Activated CD4-positive, alpha-beta memory T cell treated with anti-CD3 and anti-CD28 coated beads for 36 hours (primary cell): ENCODE data around the gene ATP2B2. TPM values are rescaled to one million over a fixed set of nuclear protein-coding genes. Genes with fewer than 3 reads are reported as not detected.

Experiments
- CTCF ChIA-PET: fragments of 350-600 bp; sonication (Branson Sonifier 250); formaldehyde crosslinking; loops from one replicate; lab custom pipeline; 2021; ENCODE audit warnings: antibody characterized with exemption, inconsistent platforms; lab: Charles Lee
- POLR2A ChIA-PET: fragments of 350-600 bp; sonication (Branson Sonifier 250); formaldehyde crosslinking; loops from one replicate; lab custom pipeline; 2021; ENCODE audit warnings: antibody characterized with exemption; lab: Charles Lee
- DNase-seq: peaks from one replicate; pipeline ENCODE4 v3.0.0-alpha.2; 2020
- H3K27ac Mint-ChIP-seq: one replicate; pipeline ENCODE4 v1.8.0; 2021; ENCODE audit warnings: mixed read lengths
- H3K27me3 Mint-ChIP-seq: one replicate; pipeline ENCODE4 v1.8.0; 2021; ENCODE audit warnings: mixed read lengths
- H3K36me3 Mint-ChIP-seq: one replicate; pipeline ENCODE4 v1.8.0; 2021; ENCODE audit warnings: mixed read lengths
- H3K4me1 Mint-ChIP-seq: one replicate; pipeline ENCODE4 v1.8.0; 2021; ENCODE audit warnings: low read depth, mixed read lengths
- H3K4me3 Mint-ChIP-seq: one replicate; pipeline ENCODE4 v1.8.0; 2021; ENCODE audit warnings: mild to moderate bottlenecking, mixed read lengths
- H3K9me3 Mint-ChIP-seq: one replicate; pipeline ENCODE4 v1.8.0; 2021; ENCODE audit warnings: mixed read lengths
- intact Hi-C: fragments of 100-400 bp; cut with micrococcal nuclease; formaldehyde crosslinking; loops from one replicate; pipeline ENCODE4 v1.15.1; 2023
- total RNA-seq, 2 experiments: library from RNA; stranded (reverse); gene quantifications; one replicate each; pipeline ENCODE4 v1.2.3, GENCODE V29; 2021

Gene ATP2B2
- total RNA-seq, 2 experiments from 2014 or later: 0.05 TPM; not detected in 1

DNA sequence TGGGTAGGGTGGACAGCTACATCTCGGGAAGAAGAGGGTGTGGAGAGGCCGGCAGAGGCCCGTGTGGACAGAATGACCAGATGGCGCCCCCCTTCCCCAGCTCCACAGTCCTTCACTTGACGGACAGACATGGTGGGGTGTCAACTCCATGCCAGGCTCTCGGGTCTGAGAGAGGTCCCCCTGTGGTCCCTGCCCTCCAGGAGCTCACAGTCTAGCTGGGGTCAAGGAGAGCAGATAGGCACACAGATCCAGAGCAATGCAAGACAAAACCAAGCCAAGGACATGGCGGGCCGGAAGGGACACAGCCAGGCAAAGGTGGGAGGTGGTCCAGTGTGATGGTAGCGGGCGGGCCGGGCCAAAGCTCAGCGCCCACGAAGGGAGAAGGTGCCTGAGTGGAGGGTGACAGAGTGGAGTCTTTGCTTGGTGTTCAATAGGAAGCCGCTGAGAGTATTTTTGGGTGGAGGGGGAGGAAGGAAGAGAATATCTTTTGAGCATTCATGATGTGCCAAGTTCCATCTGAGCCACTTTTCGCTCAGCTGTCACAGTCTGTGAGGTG lies 112.4 kb downstream of the ATP2B2 start:
- ChIA-PET CTCF (no interaction called here), POLR2A (no interaction called here)
- Mint-ChIP-seq H3K4me3 (no peak overlapping the region), H3K36me3 (no peaks in the 10 kb centered on the region), H3K27ac (no peak overlapping the region), H3K27me3 (no peaks in the 10 kb centered on the region), H3K9me3 (no peaks in the 10 kb centered on the region), H3K4me1 (peaks cover 55% of the 10 kb centered on the region)
- no peak for DNase-seq
- intact Hi-C loops: no loop called here

DNA sequence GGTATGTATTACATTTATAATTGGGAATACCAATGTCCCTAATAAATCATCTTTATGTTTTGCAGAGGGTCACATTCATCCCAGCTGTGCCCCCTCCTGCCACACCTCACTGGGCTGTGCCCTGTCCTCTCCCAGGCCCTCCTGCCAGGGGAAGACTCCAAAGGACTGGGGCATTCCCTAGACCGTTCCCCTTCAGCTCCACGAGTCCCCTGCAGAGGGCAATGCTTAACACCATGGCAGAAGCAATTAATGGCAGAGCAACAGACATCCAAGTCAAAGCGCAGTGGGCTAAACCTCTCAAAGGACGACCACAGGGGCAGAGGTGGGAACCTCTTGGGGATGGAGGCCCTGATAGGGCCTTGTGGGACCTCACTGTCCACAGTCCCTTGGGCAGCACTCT lies 113.1 kb downstream of the ATP2B2 start:
- no peaks in the 10 kb centered on the region for H3K9me3 Mint-ChIP-seq
- CTCF ChIA-PET: no interaction called here
- H3K27me3 Mint-ChIP-seq: no peaks in the 10 kb centered on the region
- intact Hi-C loops: no loop called here
- peaks cover 53% of the 10 kb centered on the region for H3K4me1 Mint-ChIP-seq
- H3K36me3 Mint-ChIP-seq: no peaks in the 10 kb centered on the region
- no peak overlapping the region for H3K4me3 Mint-ChIP-seq
- POLR2A ChIA-PET: no interaction called here
- DNase-seq: no peak
- H3K27ac Mint-ChIP-seq: no peak overlapping the region

DNA sequence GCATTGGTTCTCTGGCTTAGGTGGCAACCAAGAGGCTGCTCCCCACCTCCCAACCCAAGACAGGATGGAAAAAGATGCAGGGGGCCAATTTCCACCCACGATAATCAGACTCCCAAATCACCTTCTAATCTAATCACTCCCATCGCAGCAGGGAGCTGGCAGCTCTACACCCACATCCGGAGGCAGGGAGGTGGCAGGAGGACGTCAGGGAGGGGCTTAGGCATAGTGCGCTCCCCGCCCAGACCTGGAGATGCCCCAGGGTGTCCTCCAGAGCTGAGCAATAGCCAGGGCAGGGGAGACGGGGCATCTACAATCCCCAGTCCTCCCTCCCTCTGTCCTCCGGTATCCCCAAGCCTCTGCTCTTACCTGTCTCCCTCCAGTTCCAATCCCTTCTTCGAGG lies 114.0 kb downstream of the ATP2B2 start:
- no peak overlapping the region for H3K4me3 Mint-ChIP-seq
- H3K9me3 Mint-ChIP-seq: no peaks in the 10 kb centered on the region
- no peaks in the 10 kb centered on the region for H3K27me3 Mint-ChIP-seq
- POLR2A ChIA-PET: no interaction called here
- no peaks in the 10 kb centered on the region for H3K36me3 Mint-ChIP-seq
- H3K4me1 Mint-ChIP-seq: peaks cover 48% of the 10 kb centered on the region
- DNase-seq: peak; percentile 26
- intact Hi-C loops: no loop called here
- CTCF ChIA-PET: no interaction called here
- no peak overlapping the region for H3K27ac Mint-ChIP-seq

DNA sequence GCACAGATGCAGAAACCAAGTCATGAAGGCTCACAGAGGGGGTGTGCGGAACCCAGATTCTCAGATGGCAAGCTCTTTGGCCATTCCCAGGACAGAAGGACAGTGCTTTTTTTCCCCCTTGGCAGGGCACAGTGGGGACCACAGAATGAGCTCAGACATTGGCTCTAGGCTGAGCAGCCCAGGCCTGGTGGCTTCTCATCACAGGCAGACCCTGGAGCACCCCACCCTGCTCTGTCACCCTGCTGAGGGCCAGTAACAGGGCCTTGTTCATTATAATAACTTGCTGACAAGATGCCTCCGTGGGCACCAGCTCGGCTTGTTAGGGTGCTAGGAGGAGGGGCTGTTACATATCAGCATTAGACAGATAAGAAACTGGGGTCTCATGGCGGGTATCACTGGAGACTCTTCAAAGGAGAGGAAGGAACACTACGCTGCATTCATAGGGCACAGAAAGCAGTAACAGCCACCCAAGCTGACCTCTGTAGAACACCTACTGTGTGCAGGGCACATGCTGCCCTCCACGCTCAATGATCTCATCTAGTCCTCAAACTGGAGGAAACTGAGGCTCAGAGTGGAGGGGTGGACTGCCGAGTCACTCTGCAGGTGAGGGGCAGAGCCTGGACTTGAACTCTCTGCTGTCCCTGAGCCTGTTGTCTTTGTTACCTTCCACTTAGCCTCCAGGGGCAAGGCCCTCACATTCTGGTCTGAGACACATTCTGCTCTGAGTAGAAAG lies 114.6 kb downstream of the ATP2B2 start:
- intact Hi-C loops: no loop called here
- ChIA-PET POLR2A (no interaction called here), CTCF (no interaction called here)
- Mint-ChIP-seq H3K27me3 (no peaks in the 10 kb centered on the region), H3K36me3 (no peaks in the 10 kb centered on the region), H3K9me3 (no peaks in the 10 kb centered on the region), H3K27ac (no peak overlapping the region), H3K4me1 (peaks cover 42% of the 10 kb centered on the region), H3K4me3 (no peak overlapping the region)
- no peak for DNase-seq

DNA sequence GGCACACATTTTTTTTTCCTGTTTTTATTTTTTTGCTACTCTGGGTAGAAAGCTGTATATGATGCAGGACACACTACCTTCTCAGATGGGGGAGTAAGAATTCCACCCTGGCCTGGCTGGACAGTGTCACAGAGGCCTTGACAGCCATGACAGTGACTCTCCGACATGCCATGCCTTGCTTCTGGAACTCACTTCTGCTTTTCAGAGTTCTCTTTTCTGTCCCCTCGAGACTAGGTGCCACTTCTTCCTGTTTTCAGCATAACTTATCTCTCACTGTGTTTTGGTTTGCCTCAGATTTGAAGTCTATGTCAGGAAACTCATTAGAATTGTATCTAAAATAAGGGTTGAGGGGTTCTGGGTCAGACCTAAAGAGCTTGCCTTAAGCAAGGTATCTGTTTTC lies 115.4 kb downstream of the ATP2B2 start:
- ChIA-PET POLR2A (no interaction called here), CTCF (no interaction called here)
- Mint-ChIP-seq H3K27ac (no peak overlapping the region), H3K4me1 (peaks cover 34% of the 10 kb centered on the region), H3K27me3 (no peaks in the 10 kb centered on the region), H3K4me3 (no peak overlapping the region), H3K36me3 (no peaks in the 10 kb centered on the region), H3K9me3 (no peaks in the 10 kb centered on the region)
- DNase-seq: no peak
- intact Hi-C loops: loop anchor here (2.0 kb wide), 1 partner anchor 23 kb away; no protein-coding TSS in a partner anchor

DNA sequence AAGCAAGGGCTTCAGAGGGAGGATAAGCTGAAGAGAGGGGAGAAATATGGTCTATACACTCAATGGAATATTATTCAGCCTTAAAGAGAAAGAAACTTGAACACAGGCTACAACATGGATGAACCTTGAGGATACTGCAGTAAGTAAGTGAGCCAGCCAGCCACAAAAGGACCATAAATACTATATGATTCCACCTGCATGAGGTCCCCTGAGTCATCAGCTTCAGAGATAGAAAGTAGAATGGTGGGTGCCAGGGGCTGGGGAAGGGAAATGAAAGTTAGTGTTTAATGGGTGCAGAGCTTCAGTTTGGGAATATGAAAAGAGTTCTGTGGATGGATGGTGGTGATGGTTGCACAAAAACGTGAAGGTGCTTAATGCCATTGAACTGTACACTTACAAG lies 116.0 kb downstream of the ATP2B2 start:
- ChIA-PET POLR2A (no interaction called here), CTCF (no interaction called here)
- Mint-ChIP-seq H3K4me1 (peaks cover 32% of the 10 kb centered on the region), H3K4me3 (no peak overlapping the region), H3K27me3 (no peaks in the 10 kb centered on the region), H3K36me3 (no peaks in the 10 kb centered on the region), H3K9me3 (no peaks in the 10 kb centered on the region), H3K27ac (no peak overlapping the region)
- peak; percentile 19 for DNase-seq
- intact Hi-C loops: loop anchor here (2.0 kb wide), 1 partner anchor 23 kb away; no protein-coding TSS in a partner anchor

DNA sequence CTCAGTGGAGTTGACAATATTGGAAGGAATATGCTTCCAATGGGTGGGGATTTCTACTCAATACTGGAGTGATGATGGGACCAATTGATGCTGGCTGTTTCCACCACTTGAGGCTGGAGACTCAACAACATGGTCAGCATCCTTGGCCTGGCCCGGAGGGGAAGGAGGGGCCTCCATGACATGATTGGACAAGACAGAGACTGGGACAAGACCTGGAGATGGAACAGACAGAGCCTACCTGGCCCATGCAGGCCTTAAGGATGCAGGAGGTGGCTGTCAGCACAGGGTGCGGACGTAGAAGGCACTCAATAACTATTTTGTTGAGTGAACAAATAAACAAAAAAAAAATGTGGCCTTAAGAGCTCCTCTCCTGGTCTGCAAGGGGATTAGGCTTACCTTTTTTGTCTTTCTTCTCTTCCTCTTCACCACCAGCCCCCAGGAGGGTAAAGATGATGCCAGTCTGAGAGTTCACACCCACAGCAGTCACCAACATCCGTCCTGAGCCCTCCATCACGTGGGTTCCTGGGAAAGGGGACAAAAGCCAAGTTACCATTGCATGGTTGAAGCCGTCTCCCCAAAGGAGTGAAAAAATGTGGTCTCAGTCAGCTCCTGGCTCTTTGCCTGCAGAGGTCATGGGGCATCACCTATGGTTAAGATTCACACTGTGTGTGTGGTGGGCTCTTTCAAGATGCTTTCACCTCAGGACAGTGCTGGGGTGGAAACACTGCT lies 117.3 kb downstream of the ATP2B2 start:
- Mint-ChIP-seq H3K4me1 (peaks cover 32% of the 10 kb centered on the region), H3K27me3 (peaks cover 6% of the 10 kb centered on the region), H3K9me3 (no peaks in the 10 kb centered on the region), H3K27ac (no peak overlapping the region), H3K36me3 (no peaks in the 10 kb centered on the region), H3K4me3 (no peak overlapping the region)
- ChIA-PET CTCF (no interaction called here), POLR2A (no interaction called here)
- intact Hi-C loops: loop anchor here (2.0 kb wide), 1 partner anchor 21 kb away; no protein-coding TSS in a partner anchor
- no peak for DNase-seq

DNA sequence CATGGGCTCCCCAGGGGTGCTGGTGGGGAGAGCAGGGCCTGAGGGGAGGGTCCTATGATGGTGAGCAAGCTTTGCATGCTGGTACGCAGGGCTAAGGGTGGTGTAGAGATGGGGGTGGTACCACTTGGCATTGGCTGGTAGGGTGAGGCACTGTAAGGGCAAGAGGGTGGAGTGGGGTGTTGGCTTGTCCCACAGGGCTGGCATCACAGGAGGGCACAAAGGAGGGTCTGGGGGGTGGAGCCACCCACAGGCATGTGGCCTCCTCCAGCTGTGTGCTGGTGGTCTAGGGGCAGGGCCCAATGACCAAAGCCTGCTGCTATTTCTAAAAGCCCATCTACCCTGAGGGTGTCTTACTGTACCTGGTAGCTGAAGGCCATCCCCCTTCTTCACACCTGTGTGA lies 119.3 kb downstream of the ATP2B2 start:
- no peak overlapping the region for H3K27ac Mint-ChIP-seq
- CTCF ChIA-PET: no interaction called here
- H3K4me1 Mint-ChIP-seq: peaks cover 27% of the 10 kb centered on the region
- intact Hi-C loops: no loop called here
- DNase-seq: no peak
- H3K27me3 Mint-ChIP-seq: peaks cover 6% of the 10 kb centered on the region
- POLR2A ChIA-PET: no interaction called here
- H3K36me3 Mint-ChIP-seq: no peaks in the 10 kb centered on the region
- no peaks in the 10 kb centered on the region for H3K9me3 Mint-ChIP-seq
- H3K4me3 Mint-ChIP-seq: no peak overlapping the region

DNA sequence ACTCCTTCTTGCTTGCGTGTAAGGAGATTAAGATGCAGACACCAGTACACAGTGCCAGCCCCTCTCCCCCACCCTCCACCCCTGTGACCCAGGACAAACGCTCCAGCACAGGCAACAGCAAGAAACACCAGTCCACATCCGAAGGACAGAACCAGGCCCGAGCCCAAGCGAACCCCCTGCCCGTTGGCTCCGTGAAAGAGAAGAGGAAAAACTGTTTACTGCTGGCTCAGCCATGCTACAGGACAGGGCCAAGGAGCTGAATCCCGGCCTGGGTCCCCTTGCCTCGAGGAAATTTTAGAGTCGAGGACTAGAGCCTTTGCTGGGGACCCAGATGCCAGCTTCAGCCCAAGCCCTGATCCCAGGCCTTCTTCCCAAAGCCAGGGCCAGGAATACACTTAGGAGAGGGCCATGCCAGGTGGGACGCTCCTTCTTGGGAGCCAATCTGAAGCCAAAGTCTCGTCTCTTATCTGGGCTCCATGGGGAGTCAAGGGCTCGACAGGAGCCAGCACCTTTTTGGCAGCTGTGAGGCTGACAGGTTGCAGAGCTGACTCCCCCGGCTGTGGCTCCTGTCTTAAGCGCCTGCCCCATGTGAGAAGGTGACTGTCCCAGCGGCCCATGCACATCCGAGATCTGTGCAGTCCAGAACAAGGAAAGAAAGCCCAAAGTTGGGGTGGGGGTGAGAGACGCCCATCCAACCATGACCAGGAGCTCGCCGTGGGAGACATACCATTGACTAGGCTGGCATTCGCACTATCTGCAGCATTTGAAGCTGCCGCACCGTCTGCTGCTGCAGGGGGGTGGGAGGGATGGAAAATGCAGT lies 120.6 kb downstream of the ATP2B2 start:
- POLR2A ChIA-PET: no interaction called here

DNA sequence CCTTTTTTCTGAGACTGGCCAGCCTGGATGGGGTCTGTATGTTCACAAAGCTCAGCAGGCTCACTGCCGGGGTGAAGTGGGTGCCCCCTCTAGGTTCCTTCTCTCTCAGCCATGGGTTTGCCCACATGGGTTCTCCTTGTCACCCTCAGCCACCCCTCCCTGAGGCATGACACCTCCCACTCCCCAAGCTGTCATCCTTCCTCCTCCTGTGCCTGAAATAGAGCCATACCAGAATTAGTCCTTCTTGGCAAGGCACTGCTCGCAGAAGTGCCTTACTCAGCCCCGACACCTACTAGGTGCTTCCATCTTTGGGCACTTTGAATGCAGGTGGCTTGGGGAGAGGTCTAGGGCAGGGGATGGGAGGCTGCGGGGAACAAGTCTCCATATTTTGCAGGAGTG lies 121.5 kb downstream of the ATP2B2 start:
- Mint-ChIP-seq H3K27ac (no peak overlapping the region), H3K4me3 (no peak overlapping the region), H3K27me3 (peaks cover 6% of the 10 kb centered on the region), H3K9me3 (no peaks in the 10 kb centered on the region), H3K4me1 (peaks cover 5% of the 10 kb centered on the region), H3K36me3 (no peaks in the 10 kb centered on the region)
- ChIA-PET CTCF (no interaction called here), POLR2A (no interaction called here)
- no peak for DNase-seq
- intact Hi-C loops: no loop called here

More for the DNA sequence above, 120.6 kb downstream of the ATP2B2 start:
- no peaks in the 10 kb centered on the region for H3K9me3 Mint-ChIP-seq
- CTCF ChIA-PET: interaction anchor here (0.7 kb wide), 1 partner anchor 97 kb away, joined by 4 read pairs; no protein-coding TSS in a partner anchor
- DNase-seq: no peak
- intact Hi-C loops: no loop called here
- no peak overlapping the region for H3K4me3 Mint-ChIP-seq
- peaks cover 6% of the 10 kb centered on the region for H3K27me3 Mint-ChIP-seq
- H3K27ac Mint-ChIP-seq: no peak overlapping the region
- H3K36me3 Mint-ChIP-seq: no peaks in the 10 kb centered on the region
- peaks cover 13% of the 10 kb centered on the region for H3K4me1 Mint-ChIP-seq

DNA sequence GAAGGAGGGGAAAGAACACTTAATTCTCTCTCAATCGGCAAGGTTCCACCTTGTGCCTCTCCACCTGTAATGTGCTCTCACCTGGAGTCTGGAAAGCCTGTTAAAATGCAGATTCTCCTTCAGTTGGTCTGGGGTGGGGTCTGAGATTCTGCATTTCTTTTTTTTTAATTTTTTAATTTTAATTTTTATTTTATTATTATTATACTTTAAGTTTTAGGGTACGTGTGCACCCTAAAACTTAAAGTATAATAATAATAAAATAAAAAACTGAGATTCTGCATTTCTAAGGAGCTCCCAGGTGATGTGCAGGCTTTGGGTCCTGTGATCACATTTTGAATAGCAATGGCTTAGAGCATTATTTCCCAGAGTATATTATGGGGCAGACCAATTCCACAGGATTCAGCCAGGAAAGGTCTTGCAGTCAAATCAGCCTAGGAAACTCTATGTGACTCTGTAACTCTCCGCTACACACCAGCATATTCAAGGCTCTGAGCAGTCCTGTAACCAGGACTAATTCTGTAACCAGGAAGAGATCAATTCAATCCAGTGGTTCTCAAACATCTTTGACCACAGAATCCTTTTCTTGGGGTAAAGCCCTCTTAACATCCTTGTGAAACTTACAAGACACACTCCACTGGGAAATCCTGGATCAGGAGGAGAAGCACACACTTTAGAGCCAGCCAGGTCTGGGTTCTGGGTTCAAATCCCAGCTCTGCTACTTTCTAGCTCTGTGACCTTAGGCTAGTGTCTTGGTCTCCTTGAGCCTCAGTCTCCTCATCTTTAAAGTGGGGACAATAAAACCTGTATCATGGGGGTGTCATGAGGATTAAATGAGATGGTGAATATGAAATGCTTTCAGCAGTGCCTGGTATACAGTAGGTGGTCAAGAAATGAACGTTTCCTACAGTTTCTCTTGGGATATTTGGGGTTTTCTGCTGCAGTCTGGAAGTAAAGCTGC lies 122.2 kb downstream of the ATP2B2 start:
- ChIA-PET CTCF (no interaction called here), POLR2A (no interaction called here)
- Mint-ChIP-seq H3K36me3 (no peaks in the 10 kb centered on the region), H3K27me3 (peaks cover 6% of the 10 kb centered on the region), H3K9me3 (no peaks in the 10 kb centered on the region), H3K4me1 (peaks cover 5% of the 10 kb centered on the region), H3K4me3 (no peak overlapping the region), H3K27ac (no peak overlapping the region)
- intact Hi-C loops: no loop called here
- no peak for DNase-seq
